ENCODE measurements around the gene ZNF277.

- no peak for TF ChIP-seq CTCF (IDR thresholded peaks at IDR 0.05)
- TF ChIP-seq POLR2A (IDR thresholded peaks at IDR 0.05), result no peak
Measured at GRCh38 chr7:112161253-112162141, 45.0 kb upstream of the ZNF277 start.
